CD14-positive monocyte (primary cell): ENCODE measurements around the gene ERMN. TPM values are rescaled to one million over a fixed set of nuclear protein-coding genes. Genes with fewer than 3 reads are reported as not detected.

Experiments
- DNase-seq, 3 donors: peaks; one replicate each; pipeline ENCODE4 v3.0.0-alpha.2; 2011 to 2022
- H2AFZ ChIP-seq: 2 replicates; pipeline ENCODE4 v1.6.0; 2012; ENCODE audit warnings: mild to moderate bottlenecking, low read depth, low read length, inconsistent platforms; ENCODE audit not compliant: insufficient read depth, poor library complexity, severe bottlenecking
- H3K27ac ChIP-seq, 2 donors: 1 replicate in 1 of 2; 2 replicates in 1 of 2; pipeline ENCODE4 v1.5.1; 2012 to 2013; ENCODE audit warnings: low read length in 2 of 2, control low read depth in 1 of 2, inconsistent platforms in 1 of 2, low read depth in 1 of 2, mild to moderate bottlenecking in 1 of 2
- H3K27me3 ChIP-seq, 2 donors: one replicate each; pipeline versions ENCODE4 v1.6.0 to v1.6.1; 2011 to 2013; ENCODE audit warnings: low read length in 2 of 2; ENCODE audit not compliant: control insufficient read depth in 2 of 2, insufficient read depth in 2 of 2
- H3K36me3 ChIP-seq, 2 donors: replicated peaks in 1 of 2; 1 replicate in 1 of 2; 2 replicates in 1 of 2; pipeline versions ENCODE4 v1.5.1 to v1.6.1; 2012 to 2013; ENCODE audit warnings: low read length in 2 of 2, control low read depth in 1 of 2, inconsistent platforms in 1 of 2, mild to moderate bottlenecking in 1 of 2; ENCODE audit not compliant: insufficient read depth in 2 of 2, control insufficient read depth in 1 of 2
- H3K4me1 ChIP-seq, 2 donors: 1 replicate in 1 of 2; 2 replicates in 1 of 2; pipeline versions ENCODE4 v1.5.1 to v1.6.1; 2012 to 2013; ENCODE audit warnings: low read length in 2 of 2, control low read depth in 1 of 2, inconsistent platforms in 1 of 2, mild to moderate bottlenecking in 1 of 2, moderate library complexity in 1 of 2; ENCODE audit not compliant: insufficient read depth in 2 of 2, control insufficient read depth in 1 of 2
- H3K4me2 ChIP-seq: replicated peaks from 2 replicates; pipeline ENCODE3; 2012; ENCODE audit warnings: low read length, moderate library complexity, mild to moderate bottlenecking; ENCODE audit not compliant: poor library complexity, severe bottlenecking; ENCODE audit errors: extremely low read depth
- H3K4me3 ChIP-seq, 3 experiments: fragments of 200-600 bp in 1 of 3; sonication (generic) in 1 of 3; replicated peaks in 1 of 3; 1 replicate in 2 of 3; 2 replicates in 1 of 3; pipeline ENCODE4 v1.5.1; 2011 to 2013; ENCODE audit warnings: low read length in 3 of 3, mild to moderate bottlenecking in 3 of 3, control low read depth in 2 of 3, low read depth in 2 of 3, inconsistent platforms in 1 of 3, moderate library complexity in 1 of 3
- H3K79me2 ChIP-seq: 2 replicates; pipeline ENCODE4 v1.6.0; 2012; ENCODE audit warnings: mild to moderate bottlenecking, control low read depth, inconsistent platforms, low read length, moderate library complexity; ENCODE audit not compliant: insufficient read depth
- H3K9ac ChIP-seq: 2 replicates; pipeline ENCODE4 v1.6.0; 2017; ENCODE audit warnings: low read length, mild to moderate bottlenecking; ENCODE audit not compliant: insufficient read depth, poor library complexity, severe bottlenecking
- H3K9me3 ChIP-seq, 2 donors: replicated peaks in 1 of 2; 1 replicate in 1 of 2; 2 replicates in 1 of 2; pipeline versions ENCODE4 v1.5.1 to v1.6.1; 2012 to 2013; ENCODE audit warnings: low read length in 2 of 2, control low read depth in 1 of 2; ENCODE audit not compliant: control insufficient read depth in 1 of 2, insufficient read depth in 1 of 2
- H4K20me1 ChIP-seq: 2 replicates; pipeline ENCODE4 v1.6.0; 2012; ENCODE audit warnings: mild to moderate bottlenecking, low read length, control low read depth, moderate library complexity; ENCODE audit not compliant: insufficient read depth
- H3K27ac Mint-ChIP-seq, 7 donors: one replicate each; pipeline ENCODE4 v1.8.0; 2020; ENCODE audit warnings: mild to moderate bottlenecking in 7 of 7, mixed read lengths in 7 of 7, moderate library complexity in 6 of 7, inconsistent platforms in 2 of 7
- H3K27me3 Mint-ChIP-seq, 3 donors: one replicate each; pipeline ENCODE4 v1.8.0; 2021 to 2022; ENCODE audit warnings: low read depth in 3 of 3, mild to moderate bottlenecking in 3 of 3, mixed read lengths in 3 of 3, moderate library complexity in 3 of 3, inconsistent platforms in 1 of 3
- H3K36me3 Mint-ChIP-seq, 2 donors: one replicate each; pipeline ENCODE4 v1.8.0; 2020; ENCODE audit warnings: mixed read lengths in 2 of 2, inconsistent platforms in 1 of 2, mild to moderate bottlenecking in 1 of 2
- H3K4me1 Mint-ChIP-seq: one replicate; pipeline ENCODE4 v1.8.0; 2020; ENCODE audit warnings: mild to moderate bottlenecking, mixed read lengths
- H3K4me3 Mint-ChIP-seq, 2 donors: one replicate each; pipeline ENCODE4 v1.8.0; 2020; ENCODE audit warnings: mild to moderate bottlenecking in 2 of 2, mixed read lengths in 2 of 2, moderate library complexity in 1 of 2
- H3K9me3 Mint-ChIP-seq, 7 donors: one replicate each; pipeline ENCODE4 v1.8.0; 2020 to 2022; ENCODE audit warnings: mixed read lengths in 7 of 7, mild to moderate bottlenecking in 6 of 7, moderate library complexity in 6 of 7, inconsistent platforms in 2 of 7
- CTCF ChIP-seq: fragments of 200-600 bp; IDR thresholded peaks from one replicate; pipeline ENCODE4 v1.8.0; 2022; ENCODE audit warnings: antibody characterized with exemption, mild to moderate bottlenecking
- WGBS: methylation state at CpG from one replicate; pipeline ENCODE4 v1.1.5; 2013; ENCODE audit warnings: missing lambda C conversion rate; ENCODE audit not compliant: insufficient coverage; 5-methylcytosine and 5-hydroxymethylcytosine counted together
- intact Hi-C, 2 donors: fragments of 100-400 bp; cut with micrococcal nuclease; formaldehyde crosslinking; loops; one replicate each; pipeline versions ENCODE4 v1.15.0 to v1.15.1; 2023
- polyA plus RNA-seq, 3 donors: library from polyadenylated mRNA; depleted of rRNA in 1 of 3; unstranded in 2 of 3; stranded (reverse) in 1 of 3; fragments of 300-500 nt in 2 of 3; fragments of >200 nt in 1 of 3; fragmentation: Illumina TruSeq in 2 of 3; gene quantifications; 1 replicate in 2 of 3; 2 replicates in 1 of 3; pipeline ENCODE4 v1.2.3, GENCODE V29; 2012 to 2021

The ERMN gene
- polyA plus RNA-seq, 3 donors, result 0.19 to 3.9 TPM; not detected in 1

- no peaks in the 10 kb centered on the region for H3K9me3 ChIP-seq
- no peak overlapping the region for H2AFZ ChIP-seq
These were observed 13.9 kb downstream of the ERMN start for GRCh38 chr2:157311706-157312105.

GRCh38 chr2:157309878-157310277 lies 15.7 kb downstream of the ERMN start:
- Histone ChIP-seq H3K9me3 (no peaks in the 10 kb centered on the region), H3K9ac (no peak overlapping the region), H3K27ac (no peak overlapping the region), H3K4me1 (peaks cover 0 to 12% of the 10 kb centered on the region in 2 donors), H2AFZ (no peak overlapping the region), H4K20me1 (no peaks in the 10 kb centered on the region), H3K4me2 (no peak overlapping the region), H3K36me3 (no peaks in the 10 kb centered on the region), H3K4me3 (no peak overlapping the region), H3K27me3 (no peaks in the 10 kb centered on the region), H3K79me2 (no peaks in the 10 kb centered on the region)
- intact Hi-C loops, result loop anchor here (10.0 kb wide), 2 partner anchors 285 to 695 kb away; no protein-coding TSS in a partner anchor
- H3K27ac Mint-ChIP-seq, result no peak overlapping the region
- H3K36me3 Mint-ChIP-seq, result no peaks in the 10 kb centered on the region
- H3K9me3 Mint-ChIP-seq, result no peaks in the 10 kb centered on the region
- DNase-seq, result no peak
- WGBS, result no CpG with 5 or more reads among the region's 2 CpGs
- TF ChIP-seq CTCF, result no peak
- H3K4me1 Mint-ChIP-seq, result peaks cover 12% of the 10 kb centered on the region
- H3K4me3 Mint-ChIP-seq, result no peak overlapping the region
- peaks cover 0 to 2% (median 0%) of the 10 kb centered on the region in 3 donors for H3K27me3 Mint-ChIP-seq

More at GRCh38 chr2:157311706-157312105, 13.9 kb downstream of the ERMN start:
- no peak for TF ChIP-seq CTCF
- Histone ChIP-seq H3K27me3 (no peaks in the 10 kb centered on the region), H3K9ac (no peak overlapping the region), H3K4me1 (peaks cover 0 to 9% of the 10 kb centered on the region in 2 donors), H3K36me3 (no peaks in the 10 kb centered on the region), H4K20me1 (no peaks in the 10 kb centered on the region), H3K4me3 (no peak overlapping the region), H3K79me2 (no peaks in the 10 kb centered on the region), H3K27ac (no peak overlapping the region), H3K4me2 (no peak overlapping the region)
- Mint-ChIP-seq H3K9me3 (no peaks in the 10 kb centered on the region), H3K4me1 (peaks cover 7% of the 10 kb centered on the region), H3K4me3 (no peak overlapping the region), H3K36me3 (no peaks in the 10 kb centered on the region), H3K27ac (no peak overlapping the region), H3K27me3 (peaks cover 0 to 2% (median 0%) of the 10 kb centered on the region in 3 donors)
- DNase-seq, result no peak
- intact Hi-C loops, result no loop called here
- WGBS, result no CpG with 5 or more reads among the region's 1 CpG
